ENCODE results near the gene FREM3. TPM values are rescaled to one million over a fixed set of nuclear protein-coding genes. Genes with fewer than 3 reads are reported as not detected.

Gene FREM3
- total RNA-seq, 3 donors from 2014 or later: not detected

GRCh38 chr4:143712155-143712550 lies 11.7 kb upstream of the FREM3 start:
- Histone ChIP-seq H3K9me3 (no peaks in the 10 kb centered on the region), H3K4me1 (ENCODE audit: low read depth) (no peaks in the 10 kb centered on the region), H3K36me3 (ENCODE audit: low read depth) (no peaks in the 10 kb centered on the region), H3K4me3 (no peak overlapping the region)
- intact Hi-C loops (cut with DNase I, micrococcal nuclease): no loop called here
- TF ChIP-seq, protein P1, sequence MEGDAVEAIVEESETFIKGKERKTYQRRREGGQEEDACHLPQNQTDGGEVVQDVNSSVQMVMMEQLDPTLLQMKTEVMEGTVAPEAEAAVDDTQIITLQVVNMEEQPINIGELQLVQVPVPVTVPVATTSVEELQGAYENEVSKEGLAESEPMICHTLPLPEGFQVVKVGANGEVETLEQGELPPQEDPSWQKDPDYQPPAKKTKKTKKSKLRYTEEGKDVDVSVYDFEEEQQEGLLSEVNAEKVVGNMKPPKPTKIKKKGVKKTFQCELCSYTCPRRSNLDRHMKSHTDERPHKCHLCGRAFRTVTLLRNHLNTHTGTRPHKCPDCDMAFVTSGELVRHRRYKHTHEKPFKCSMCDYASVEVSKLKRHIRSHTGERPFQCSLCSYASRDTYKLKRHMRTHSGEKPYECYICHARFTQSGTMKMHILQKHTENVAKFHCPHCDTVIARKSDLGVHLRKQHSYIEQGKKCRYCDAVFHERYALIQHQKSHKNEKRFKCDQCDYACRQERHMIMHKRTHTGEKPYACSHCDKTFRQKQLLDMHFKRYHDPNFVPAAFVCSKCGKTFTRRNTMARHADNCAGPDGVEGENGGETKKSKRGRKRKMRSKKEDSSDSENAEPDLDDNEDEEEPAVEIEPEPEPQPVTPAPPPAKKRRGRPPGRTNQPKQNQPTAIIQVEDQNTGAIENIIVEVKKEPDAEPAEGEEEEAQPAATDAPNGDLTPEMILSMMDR (IDR thresholded peaks at IDR 0.05): no peak
- DNase-seq (no peak), ATAC-seq (no peak)

DNA sequence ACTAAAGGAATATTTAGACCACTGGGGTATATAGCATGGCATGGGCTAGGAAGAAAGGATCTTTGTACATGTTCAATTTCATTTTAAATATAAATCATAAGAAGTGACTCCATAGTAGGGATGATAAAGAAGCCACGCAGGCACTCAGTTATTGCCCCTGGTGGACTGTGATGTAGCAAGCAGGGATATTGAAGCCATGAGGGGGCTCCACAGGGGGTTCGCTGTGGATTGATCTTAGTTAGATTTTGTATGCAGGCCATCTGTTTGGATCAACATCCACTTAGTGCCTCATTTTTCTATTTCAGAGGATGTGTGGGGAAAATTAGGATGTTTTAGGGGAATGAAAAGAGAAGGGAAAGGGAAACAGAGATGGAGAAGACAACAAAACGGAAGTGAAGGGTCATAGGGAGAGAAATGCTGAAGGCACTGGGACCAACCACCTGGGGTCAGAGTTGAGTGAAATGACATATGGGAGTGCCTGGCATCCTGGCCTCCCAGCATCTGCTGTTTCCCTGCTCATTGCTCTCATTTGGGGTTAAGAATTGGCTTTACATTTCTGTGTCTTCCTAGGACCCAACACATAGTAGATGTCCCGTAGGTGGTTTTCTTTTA lies 11.2 kb upstream of the FREM3 start:
- no peaks in the 10 kb centered on the region for H3K9me3 ChIP-seq
- H3K36me3 ChIP-seq (ENCODE audit: low read depth): no peaks in the 10 kb centered on the region
- intact Hi-C loops (cut with DNase I, micrococcal nuclease): no loop called here
- H3K4me3 ChIP-seq: no peak overlapping the region
- ATAC-seq (no peak), DNase-seq (no peak)
- H3K4me1 ChIP-seq (ENCODE audit: low read depth): no peaks in the 10 kb centered on the region
- TF ChIP-seq, protein P1 (IDR thresholded peaks at IDR 0.05): no peak

DNA sequence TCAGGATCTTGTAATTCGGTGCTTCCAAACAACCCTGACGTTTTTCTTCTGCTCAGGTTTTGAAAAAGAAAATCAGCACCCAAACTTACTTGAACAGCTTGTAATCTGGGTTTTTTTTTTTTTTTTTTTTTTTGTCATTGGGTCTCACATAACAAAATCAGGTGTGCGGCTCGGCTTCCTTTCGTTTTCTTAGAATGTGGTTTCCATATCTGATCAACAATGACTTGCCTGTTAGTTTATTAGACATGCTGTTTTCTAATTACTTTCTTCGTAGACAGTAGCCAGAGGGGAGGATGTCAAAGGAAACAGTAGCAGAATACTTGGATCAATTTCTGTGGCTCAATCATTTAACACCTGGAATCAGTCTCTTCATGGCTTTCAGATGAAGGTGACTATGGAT lies 890 bp upstream of the FREM3 start:
- TF ChIP-seq, protein P1 (IDR thresholded peaks at IDR 0.05): no peak
- ATAC-seq: no peak
- no peaks in the 10 kb centered on the region for H3K9me3 ChIP-seq
- intact Hi-C loops (cut with DNase I, micrococcal nuclease): no loop called here
- no peaks in the 10 kb centered on the region for H3K4me1 ChIP-seq (ENCODE audit: low read depth)
- DNase-seq: peak in 1 of 3 donors; percentile 3
- no peaks in the 10 kb centered on the region for H3K36me3 ChIP-seq (ENCODE audit: low read depth)
- no peak overlapping the region for H3K4me3 ChIP-seq

DNA sequence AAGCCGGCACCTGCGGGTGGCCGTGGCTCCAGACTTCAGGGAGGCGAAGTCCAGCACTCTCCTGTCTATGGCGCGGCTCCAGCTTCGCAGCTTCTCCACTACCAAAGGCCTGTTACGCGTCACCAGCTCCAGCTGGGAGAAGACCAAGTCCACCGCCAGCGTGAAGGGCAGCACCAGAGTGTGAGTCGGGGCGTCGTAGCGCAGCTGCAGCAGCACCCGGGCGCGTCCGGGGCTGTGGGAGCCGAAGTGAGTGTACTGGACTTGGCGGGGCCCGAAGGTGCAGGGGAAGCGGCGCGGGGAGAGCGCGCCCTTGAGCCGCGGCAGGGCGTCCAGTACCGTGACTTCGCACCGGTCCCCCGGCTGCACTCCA lies 444 bp downstream of the FREM3 start:
- intact Hi-C loops (cut with DNase I, micrococcal nuclease): no loop called here
- peak in 1 of 3 donors; percentile 45 for DNase-seq
- H3K4me3 ChIP-seq: no peak overlapping the region
- no peaks in the 10 kb centered on the region for H3K36me3 ChIP-seq (ENCODE audit: low read depth)
- TF ChIP-seq, protein P1 (IDR thresholded peaks at IDR 0.05): no peak
- ATAC-seq: peak; percentile 27
- no peaks in the 10 kb centered on the region for H3K9me3 ChIP-seq
- no peaks in the 10 kb centered on the region for H3K4me1 ChIP-seq (ENCODE audit: low read depth)

GRCh38 chr4:143699331-143700045 lies 987 bp downstream of the FREM3 start:
- no peaks in the 10 kb centered on the region for H3K36me3 ChIP-seq (ENCODE audit: low read depth)
- TF ChIP-seq, protein P1 (IDR thresholded peaks at IDR 0.05): no peak
- no peaks in the 10 kb centered on the region for H3K4me1 ChIP-seq (ENCODE audit: low read depth)
- intact Hi-C loops (cut with DNase I, micrococcal nuclease): no loop called here
- no peaks in the 10 kb centered on the region for H3K9me3 ChIP-seq
- DNase-seq: peak in 1 of 3 donors; percentile 41
- ATAC-seq: no peak
- H3K4me3 ChIP-seq: no peak overlapping the region
